Bronchial epithelial cell (primary cell): Measurements from ENCODE around the gene POC1A. TPM values are rescaled to one million over a fixed set of nuclear protein-coding genes. Genes with fewer than 3 reads are reported as not detected.

ENCODE experiments used
- DNase-seq: peaks from one replicate; pipeline ENCODE4 v3.0.0-alpha.2; 2010; ENCODE audit warnings: low read depth
- FAIRE-seq: peaks from 2 replicates; lab custom pipeline; 2011; peaks lifted over from hg19 to GRCh38; lab: Jason Lieb, UNC
- H3K27me3 ChIP-seq: 2 replicates; pipeline ENCODE4 v1.5.1; 2011; ENCODE audit warnings: low read length; ENCODE audit not compliant: control insufficient read depth, insufficient read depth
- H3K36me3 ChIP-seq: 2 replicates; pipeline ENCODE4 v1.5.1; 2011; ENCODE audit warnings: low read length; ENCODE audit not compliant: control insufficient read depth, insufficient read depth
- H3K4me3 ChIP-seq: 2 replicates; pipeline ENCODE4 v1.5.1; 2011; ENCODE audit warnings: mild to moderate bottlenecking, low read depth, low read length, control low read depth
- total RNA-seq: library from RNA; depleted of rRNA; stranded (reverse); fragments of >200 nt; gene quantifications from 2 replicates; pipeline ENCODE4 v1.2.1, GENCODE V29; 2014
- TF ChIP-seq, protein P1 (sequence below): IDR thresholded peaks from 2 replicates; pipeline ENCODE4 v1.5.1; 2011; ENCODE audit warnings: mild to moderate bottlenecking, moderate library complexity, low read length, control low read depth, inconsistent platforms; ENCODE audit not compliant: insufficient read depth, severe bottlenecking

Gene POC1A
- total RNA-seq, 1 donor from 2014 or later: 1.8 TPM

DNA sequence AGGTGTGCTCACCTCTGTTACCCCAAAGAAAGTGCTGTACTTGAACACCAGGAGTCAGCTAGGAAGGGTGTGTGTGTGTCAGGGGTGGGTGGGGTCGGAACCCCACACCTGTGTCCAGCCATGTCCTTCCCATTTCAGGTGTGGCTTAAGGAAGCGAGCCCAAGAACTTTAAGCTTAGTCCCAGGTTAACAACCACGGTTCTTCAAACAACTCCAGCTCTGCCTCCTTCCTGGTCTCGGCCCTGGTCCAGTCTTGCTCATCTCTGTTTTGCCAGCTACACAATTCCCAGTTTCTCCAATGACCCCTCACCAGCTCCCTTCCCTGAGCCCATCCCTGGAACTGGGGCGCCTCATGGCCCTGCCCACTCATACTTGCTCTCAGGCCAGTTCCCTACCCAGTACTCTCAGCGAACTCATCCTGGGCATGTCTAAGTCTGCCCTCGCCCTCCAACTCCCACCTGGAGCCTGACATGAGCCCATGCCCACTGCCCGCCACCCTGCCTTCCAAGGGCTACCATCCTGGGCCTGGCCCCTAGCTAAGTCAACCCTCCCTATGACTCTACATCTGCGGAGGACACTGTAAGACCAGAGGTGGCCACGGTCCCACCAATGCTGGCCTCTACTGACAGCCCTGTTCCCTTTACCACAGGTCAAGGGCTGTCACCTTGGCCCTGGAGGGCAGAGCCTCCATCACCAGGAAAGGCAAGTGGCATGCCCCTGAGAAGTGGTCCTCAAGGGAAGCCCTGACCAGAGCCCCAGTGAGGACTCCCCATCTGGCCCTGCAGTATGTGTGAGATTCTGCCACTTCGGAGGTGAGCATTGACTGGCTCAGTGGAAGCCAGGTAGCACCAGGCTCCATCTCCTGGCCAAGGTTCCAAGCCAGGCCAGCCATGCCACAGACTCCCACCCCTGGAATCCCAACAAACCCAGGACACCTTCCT, 9.2 kb downstream of the POC1A start:
- no peak for DNase-seq
- TF ChIP-seq, protein P1, sequence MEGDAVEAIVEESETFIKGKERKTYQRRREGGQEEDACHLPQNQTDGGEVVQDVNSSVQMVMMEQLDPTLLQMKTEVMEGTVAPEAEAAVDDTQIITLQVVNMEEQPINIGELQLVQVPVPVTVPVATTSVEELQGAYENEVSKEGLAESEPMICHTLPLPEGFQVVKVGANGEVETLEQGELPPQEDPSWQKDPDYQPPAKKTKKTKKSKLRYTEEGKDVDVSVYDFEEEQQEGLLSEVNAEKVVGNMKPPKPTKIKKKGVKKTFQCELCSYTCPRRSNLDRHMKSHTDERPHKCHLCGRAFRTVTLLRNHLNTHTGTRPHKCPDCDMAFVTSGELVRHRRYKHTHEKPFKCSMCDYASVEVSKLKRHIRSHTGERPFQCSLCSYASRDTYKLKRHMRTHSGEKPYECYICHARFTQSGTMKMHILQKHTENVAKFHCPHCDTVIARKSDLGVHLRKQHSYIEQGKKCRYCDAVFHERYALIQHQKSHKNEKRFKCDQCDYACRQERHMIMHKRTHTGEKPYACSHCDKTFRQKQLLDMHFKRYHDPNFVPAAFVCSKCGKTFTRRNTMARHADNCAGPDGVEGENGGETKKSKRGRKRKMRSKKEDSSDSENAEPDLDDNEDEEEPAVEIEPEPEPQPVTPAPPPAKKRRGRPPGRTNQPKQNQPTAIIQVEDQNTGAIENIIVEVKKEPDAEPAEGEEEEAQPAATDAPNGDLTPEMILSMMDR: no peak
- Histone ChIP-seq H3K4me3 (no peak overlapping the region), H3K36me3 (peaks cover 4% of the 10 kb centered on the region), H3K27me3 (no peaks in the 10 kb centered on the region)
- FAIRE-seq: peak; percentile 55

GRCh38 chr3:52144034-52144795, 10.0 kb downstream of the POC1A start:
- no peak overlapping the region for H3K4me3 ChIP-seq
- H3K36me3 ChIP-seq: peaks cover 4% of the 10 kb centered on the region
- peak; percentile 64 for FAIRE-seq
- peak; percentile 62 for DNase-seq
- H3K27me3 ChIP-seq: no peaks in the 10 kb centered on the region
- TF ChIP-seq, protein P1: peak; percentile 92

DNA sequence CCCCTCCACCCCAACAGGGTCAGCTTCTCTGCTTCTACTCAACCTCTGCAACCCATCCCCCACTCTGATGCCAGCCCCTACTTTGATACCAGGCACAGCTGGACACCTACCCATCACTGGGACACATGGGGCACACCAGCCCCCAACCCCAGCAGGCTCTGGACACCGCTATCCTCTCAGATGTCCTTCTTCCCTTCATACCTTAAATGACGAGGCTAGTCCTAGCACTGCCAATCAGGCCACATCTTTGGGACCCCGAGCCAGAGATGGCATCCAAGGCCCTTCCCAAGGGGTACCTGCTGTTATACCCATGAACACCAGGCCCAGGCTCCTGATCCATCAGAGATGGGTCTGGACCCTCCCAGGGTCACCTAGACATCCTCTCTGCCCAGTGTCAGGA, 10.6 kb downstream of the POC1A start:
- TF ChIP-seq, protein P1: no peak

DNA sequence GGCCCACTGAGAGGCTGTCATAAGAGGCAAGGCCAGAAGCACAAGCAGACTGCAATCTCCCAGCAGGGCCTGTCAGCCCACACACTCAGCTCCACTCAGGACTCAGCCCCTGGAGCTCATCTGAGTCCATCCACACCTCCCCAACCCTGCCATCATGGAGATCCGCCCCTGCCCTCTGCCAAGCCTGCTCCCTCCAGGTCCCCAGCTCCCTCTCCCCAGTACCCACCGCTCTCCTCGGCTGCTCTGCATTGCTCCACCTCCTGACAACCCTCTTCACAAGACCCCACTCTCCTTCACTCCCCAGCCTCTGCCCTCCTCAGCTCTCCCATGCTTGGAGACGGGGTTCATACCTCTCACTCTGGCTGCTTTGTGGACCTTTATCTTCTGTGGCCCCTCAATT, 11.1 kb downstream of the POC1A start:
- H3K36me3 ChIP-seq: peaks cover 2% of the 10 kb centered on the region
- TF ChIP-seq, protein P1: no peak
- FAIRE-seq: no peak
- no peak for DNase-seq
- H3K27me3 ChIP-seq: no peaks in the 10 kb centered on the region
- H3K4me3 ChIP-seq: no peak overlapping the region

More for the DNA sequence above, 10.6 kb downstream of the POC1A start:
- Histone ChIP-seq H3K4me3 (no peak overlapping the region), H3K36me3 (peaks cover 2% of the 10 kb centered on the region), H3K27me3 (no peaks in the 10 kb centered on the region)
- FAIRE-seq: no peak
- DNase-seq: no peak

DNA sequence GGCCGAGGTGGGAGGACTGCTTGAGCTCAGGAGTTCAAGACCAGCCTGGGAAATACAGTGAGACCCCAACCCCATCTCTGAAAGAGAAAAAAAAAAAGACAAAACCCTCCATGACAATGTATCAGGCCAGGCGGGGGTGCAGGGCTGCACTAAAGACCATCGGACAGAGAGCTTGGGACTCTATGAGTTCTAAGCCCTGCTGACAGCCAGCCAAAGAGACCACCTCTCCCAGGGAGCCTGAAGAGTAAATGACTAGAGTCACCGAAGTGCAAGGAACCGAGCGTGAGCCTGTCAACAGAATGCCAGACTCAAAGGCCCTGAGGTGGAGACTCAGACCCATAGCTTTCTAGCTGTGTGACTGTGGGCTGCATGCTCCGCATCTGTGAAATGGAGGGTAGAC, 12.5 kb downstream of the POC1A start:
- Histone ChIP-seq H3K27me3 (no peaks in the 10 kb centered on the region), H3K4me3 (no peak overlapping the region), H3K36me3 (peaks cover 2% of the 10 kb centered on the region)
- FAIRE-seq (peak; percentile 40), DNase-seq (no peak)
- TF ChIP-seq, protein P1: no peak
